GM12891 (cell line): ENCODE results near the gene KCTD11.
A peak's percentile ranks its signal among the peaks of the same experiment; 100 is the strongest.

Source experiments
- DNase-seq: peaks from one replicate; pipeline ENCODE4 v3.0.0; 2011; ENCODE audit warnings: low spot score; ENCODE audit not compliant: insufficient read length
- FAIRE-seq: peaks from 2 replicates; lab custom pipeline; 2011; peaks lifted over from hg19 to GRCh38; lab: Jason Lieb, UNC
- PAX5 ChIP-seq: IDR thresholded peaks from 2 replicates; pipeline ENCODE4 v1.6.1; 2011; ENCODE audit warnings: low read length, moderate library complexity, mild to moderate bottlenecking; ENCODE audit not compliant: insufficient read depth, severe bottlenecking
- POLR2A ChIP-seq: IDR thresholded peaks from 2 replicates; pipeline ENCODE4 v1.6.1; 2011; ENCODE audit warnings: low read depth, low read length, control low read depth
- POLR2AphosphoS5 ChIP-seq: IDR thresholded peaks from 2 replicates; pipeline ENCODE4 v1.6.1; 2011; ENCODE audit warnings: low read depth, low read length, control low read depth
- POU2F2 ChIP-seq: IDR thresholded peaks from 2 replicates; pipeline ENCODE4 v1.6.1; 2011; ENCODE audit warnings: low read depth, mild to moderate bottlenecking, control low read depth, low read length, moderate library complexity
- SPI1 ChIP-seq: IDR thresholded peaks from 2 replicates; pipeline ENCODE4 v1.6.1; 2011; ENCODE audit warnings: low read depth, low read length, control low read depth
- TAF1 ChIP-seq: IDR thresholded peaks from 2 replicates; pipeline ENCODE4 v1.6.1; 2011; ENCODE audit warnings: low read depth, low read length, control low read depth

Gene KCTD11

DNA sequence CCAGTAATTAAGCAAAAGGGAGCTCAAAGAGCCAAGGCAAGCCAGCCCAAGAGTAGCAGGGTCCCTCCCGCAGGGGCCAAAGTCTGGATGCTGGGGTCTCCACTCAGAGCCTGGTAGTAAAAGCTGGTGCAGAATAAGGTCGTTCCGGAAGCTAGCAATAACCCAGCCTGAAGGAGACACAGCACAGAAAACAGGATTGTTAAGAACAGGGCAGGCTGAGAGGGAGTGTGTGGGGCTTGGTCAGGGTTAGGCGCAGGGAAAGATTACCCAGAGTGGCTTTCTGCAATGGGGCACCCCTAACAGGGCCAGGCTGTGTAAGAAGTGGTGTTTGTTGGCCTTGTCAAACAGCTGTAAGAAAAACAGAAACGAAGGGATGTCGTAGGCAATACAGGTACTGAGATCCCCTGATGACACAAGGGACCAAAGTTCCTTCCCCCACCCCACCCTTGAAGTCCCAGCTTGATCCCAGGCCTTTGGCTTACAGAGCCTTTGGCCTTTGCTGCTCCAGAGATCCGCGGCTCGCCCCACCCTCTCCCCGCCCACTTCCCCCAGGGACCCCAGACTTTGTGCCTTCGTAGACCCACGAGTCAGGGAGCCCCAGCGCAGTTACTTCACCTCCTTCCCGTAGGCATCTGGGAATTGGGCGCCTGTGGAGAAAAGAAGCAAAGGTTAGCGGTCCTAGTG lies 51.2 kb downstream of the KCTD11 start:
- TF ChIP-seq POLR2AphosphoS5: no peak
- TF ChIP-seq TAF1: no peak
- no peak for TF ChIP-seq POU2F2
- TF ChIP-seq PAX5: no peak
- TF ChIP-seq SPI1: no peak
- TF ChIP-seq POLR2A: no peak
- no peak for DNase-seq
- FAIRE-seq: peak; percentile 40

DNA sequence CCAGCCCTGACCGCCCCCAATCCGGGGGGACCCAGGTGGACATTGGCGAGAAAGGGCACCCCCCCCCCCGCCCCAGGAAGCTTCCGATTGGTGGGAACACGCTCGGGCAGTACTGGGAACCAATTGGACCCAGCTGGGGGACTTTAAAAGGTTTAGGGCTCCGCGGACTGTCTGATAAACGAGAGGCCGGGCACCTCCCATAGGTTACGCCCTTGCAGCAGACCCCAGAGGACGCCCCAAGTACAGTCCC lies 51.7 kb downstream of the KCTD11 start:
- no peak for FAIRE-seq

DNA sequence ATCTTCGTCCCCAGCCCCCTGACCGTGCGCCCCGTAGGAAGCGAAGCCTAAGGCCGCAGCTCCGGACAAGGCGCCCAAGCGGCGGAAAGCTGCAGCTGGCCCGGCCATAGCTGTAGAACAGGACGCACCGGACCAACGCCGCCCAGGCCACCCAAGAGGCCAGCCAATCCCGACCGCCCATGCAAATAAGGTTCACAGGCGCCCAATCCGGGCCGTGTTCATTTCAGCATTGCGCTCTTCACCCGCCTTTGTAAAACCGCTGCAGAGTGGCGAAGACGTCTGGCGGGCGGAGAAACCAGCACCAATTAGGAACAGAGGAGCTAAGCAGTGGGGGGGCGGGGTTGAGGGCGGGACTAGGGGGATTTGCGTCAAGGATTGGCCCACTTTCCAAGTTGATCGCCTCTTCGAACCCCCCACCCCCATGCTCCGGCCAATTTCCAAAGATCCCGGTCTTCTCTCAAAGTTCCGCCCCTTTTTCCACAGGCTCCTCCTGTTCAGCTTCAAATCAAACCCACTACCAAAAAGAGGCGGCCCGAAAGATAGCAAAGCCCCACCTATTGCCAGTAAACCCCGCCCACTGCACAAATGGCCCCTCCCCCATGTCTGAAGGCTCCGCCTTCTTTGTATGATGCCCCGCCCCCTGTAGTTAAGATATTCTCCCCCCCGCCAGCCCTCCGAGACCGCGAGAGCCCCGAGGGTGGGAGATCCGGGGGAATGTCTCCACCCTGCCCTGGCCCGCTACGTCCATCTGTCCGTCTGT lies 52.2 kb downstream of the KCTD11 start, which contains the start of gene TMEM256:
TMEM256 (minus strand) TSS at position 121 of the 760 bp plus-strand sequence; CDS start at position 108, 13 bp downstream.
- TF ChIP-seq POLR2AphosphoS5: peak; percentile 85
- TF ChIP-seq SPI1: no peak
- TF ChIP-seq PAX5: no peak
- peak; percentile 99 for TF ChIP-seq POU2F2
- peak; percentile 77 for TF ChIP-seq POLR2A
- peak; percentile 73; the same call in 1 of the 2 replicates for TF ChIP-seq TAF1
- FAIRE-seq: peak; percentile 99

More for the DNA sequence above, 51.7 kb downstream of the KCTD11 start:
- no peak for DNase-seq
- TF ChIP-seq TAF1 (no peak), POU2F2 (no peak), PAX5 (no peak), POLR2A (no peak), POLR2AphosphoS5 (no peak), SPI1 (no peak)

More for the DNA sequence above, 52.2 kb downstream of the KCTD11 start, which contains the start of gene TMEM256:
- peak; percentile 94 for DNase-seq
